SH-SY5Y (cell line): ENCODE data around the gene DMRTC1B.
"Not testable (repeated sequence)": the region's sequence is repeated elsewhere in the genome, so short reads cannot be mapped to it uniquely, and the experiment has no call there.

Experiments used
- GATA2 ChIP-seq: IDR thresholded peaks from 2 replicates; pipeline ENCODE4 v1.6.1; 2011; ENCODE audit warnings: mild to moderate bottlenecking, low read depth, low read length
- GATA3 ChIP-seq: IDR thresholded peaks from 2 replicates; pipeline ENCODE4 v1.6.1; 2011; ENCODE audit warnings: low read depth, mild to moderate bottlenecking, low read length, moderate library complexity

DMRTC1B gene

GRCh38 chrX:72776653-72777466 is at the start of gene DMRTC1B:
Gene DMRTC1B (plus strand): TSS chrX:72776890. CDS start chrX:72845136, 68,246 bp downstream.
- not testable (repeated sequence) for TF ChIP-seq GATA2, GATA3

- TF ChIP-seq GATA2 (no peak), GATA3 (no peak)
Measured at GRCh38 chrX:72727846-72728245, 48.8 kb upstream of the DMRTC1B start.

GRCh38 chrX:72735561-72735960 is 41.1 kb upstream of the DMRTC1B start:
- TF ChIP-seq GATA3 (no peak), GATA2 (no peak)

GRCh38 chrX:72782560-72782959 is 5.9 kb downstream of the DMRTC1B start, which contains the start of gene FAM236B:
Gene FAM236B (minus strand): TSS chrX:72782660. CDS start chrX:72782560, 100 bp downstream.
- not testable (repeated sequence) for TF ChIP-seq GATA2, GATA3

GRCh38 chrX:72808110-72808509 is 31.4 kb downstream of the DMRTC1B start, which contains the start of gene FAM236D:
Gene FAM236D (minus strand): TSS chrX:72808210. CDS start chrX:72808110, 100 bp downstream.
- not testable (repeated sequence) for TF ChIP-seq GATA3, GATA2
